Measurements from ENCODE around the gene KRT72.

KRT72 gene

GRCh38 chr12:52539821-52540173 is 61.5 kb downstream of the KRT72 start:
- Histone ChIP-seq H3K79me2 (ENCODE audit: low read length) (no peaks in the 10 kb centered on the region), H4K20me1 (ENCODE audit: insufficient read depth, low read length) (no peaks in the 10 kb centered on the region), H3F3A (ENCODE audit: insufficient read depth, low read length) (no peaks in the 10 kb centered on the region), H3K9me3 (replicated peaks; ENCODE audit: insufficient read depth, low read length) (no peaks in the 10 kb centered on the region), H3K36me3 (replicated peaks; ENCODE audit: insufficient read depth, low read length) (no peaks in the 10 kb centered on the region), H3K27me3 (replicated peaks; ENCODE audit: insufficient read depth, low read length) (peaks cover 21% of the 10 kb centered on the region), H2AFZ (ENCODE audit: low read length) (no peak overlapping the region), H3K9me2 (replicated peaks; ENCODE audit: insufficient read depth, low read length) (no peaks in the 10 kb centered on the region), H3K4me1 (ENCODE audit: low read length) (no peaks in the 10 kb centered on the region), H3K4me3 (ENCODE audit: low read length) (no peak overlapping the region), H3K9ac (ENCODE audit: low read length) (no peak overlapping the region), H3K4me2 (ENCODE audit: low read depth, low read length) (no peak overlapping the region), H3K27ac (ENCODE audit: low read length) (no peak overlapping the region)
- TF ChIP-seq, protein P1, sequence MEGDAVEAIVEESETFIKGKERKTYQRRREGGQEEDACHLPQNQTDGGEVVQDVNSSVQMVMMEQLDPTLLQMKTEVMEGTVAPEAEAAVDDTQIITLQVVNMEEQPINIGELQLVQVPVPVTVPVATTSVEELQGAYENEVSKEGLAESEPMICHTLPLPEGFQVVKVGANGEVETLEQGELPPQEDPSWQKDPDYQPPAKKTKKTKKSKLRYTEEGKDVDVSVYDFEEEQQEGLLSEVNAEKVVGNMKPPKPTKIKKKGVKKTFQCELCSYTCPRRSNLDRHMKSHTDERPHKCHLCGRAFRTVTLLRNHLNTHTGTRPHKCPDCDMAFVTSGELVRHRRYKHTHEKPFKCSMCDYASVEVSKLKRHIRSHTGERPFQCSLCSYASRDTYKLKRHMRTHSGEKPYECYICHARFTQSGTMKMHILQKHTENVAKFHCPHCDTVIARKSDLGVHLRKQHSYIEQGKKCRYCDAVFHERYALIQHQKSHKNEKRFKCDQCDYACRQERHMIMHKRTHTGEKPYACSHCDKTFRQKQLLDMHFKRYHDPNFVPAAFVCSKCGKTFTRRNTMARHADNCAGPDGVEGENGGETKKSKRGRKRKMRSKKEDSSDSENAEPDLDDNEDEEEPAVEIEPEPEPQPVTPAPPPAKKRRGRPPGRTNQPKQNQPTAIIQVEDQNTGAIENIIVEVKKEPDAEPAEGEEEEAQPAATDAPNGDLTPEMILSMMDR (IDR thresholded peaks at IDR 0.05; ENCODE audit: low read length): no peak
- TF ChIP-seq EZH2 (optimal IDR thresholded peaks at IDR 0.05; ENCODE audit: low read depth, low read length) (no peak), EZH2phosphoT487 (IDR thresholded peaks at IDR 0.05; ENCODE audit: low read length) (no peak)
- no peak for DNase-seq

GRCh38 chr12:52539083-52539820 is 62.0 kb downstream of the KRT72 start:
- H3K36me3 ChIP-seq (replicated peaks; ENCODE audit: insufficient read depth, low read length): no peaks in the 10 kb centered on the region
- H3K4me3 ChIP-seq (ENCODE audit: low read length): no peak overlapping the region
- H3K27me3 ChIP-seq (replicated peaks; ENCODE audit: insufficient read depth, low read length): peaks cover 16% of the 10 kb centered on the region
- no peaks in the 10 kb centered on the region for H3K9me3 ChIP-seq (replicated peaks; ENCODE audit: insufficient read depth, low read length)
- no peaks in the 10 kb centered on the region for H3K9me2 ChIP-seq (replicated peaks; ENCODE audit: insufficient read depth, low read length)
- H3F3A ChIP-seq (ENCODE audit: insufficient read depth, low read length): no peaks in the 10 kb centered on the region
- no peak overlapping the region for H3K9ac ChIP-seq (ENCODE audit: low read length)
- no peaks in the 10 kb centered on the region for H3K79me2 ChIP-seq (ENCODE audit: low read length)
- no peaks in the 10 kb centered on the region for H3K4me1 ChIP-seq (ENCODE audit: low read length)
- H3K27ac ChIP-seq (ENCODE audit: low read length): no peak overlapping the region
- H3K4me2 ChIP-seq (ENCODE audit: low read depth, low read length): no peak overlapping the region
- H4K20me1 ChIP-seq (ENCODE audit: insufficient read depth, low read length): no peaks in the 10 kb centered on the region
- H2AFZ ChIP-seq (ENCODE audit: low read length): no peak overlapping the region
- no peak for TF ChIP-seq EZH2 (optimal IDR thresholded peaks at IDR 0.05; ENCODE audit: low read depth, low read length)
- TF ChIP-seq, protein P1 (IDR thresholded peaks at IDR 0.05; ENCODE audit: low read length): no peak
- TF ChIP-seq EZH2phosphoT487 (IDR thresholded peaks at IDR 0.05; ENCODE audit: low read length): no peak
- DNase-seq: no peak

- no peaks in the 10 kb centered on the region for H3F3A ChIP-seq (ENCODE audit: insufficient read depth, low read length)
- no peak for TF ChIP-seq EZH2phosphoT487 (IDR thresholded peaks at IDR 0.05; ENCODE audit: low read length)
- no peak for TF ChIP-seq EZH2 (optimal IDR thresholded peaks at IDR 0.05; ENCODE audit: low read depth, low read length)
- TF ChIP-seq, protein P1 (IDR thresholded peaks at IDR 0.05; ENCODE audit: low read length): no peak
- H3K27me3 ChIP-seq (replicated peaks; ENCODE audit: insufficient read depth, low read length): peaks cover 23% of the 10 kb centered on the region
- no peaks in the 10 kb centered on the region for H3K9me3 ChIP-seq (replicated peaks; ENCODE audit: insufficient read depth, low read length)
- no peak for DNase-seq
- H4K20me1 ChIP-seq (ENCODE audit: insufficient read depth, low read length): no peaks in the 10 kb centered on the region
- H3K9me2 ChIP-seq (replicated peaks; ENCODE audit: insufficient read depth, low read length): no peaks in the 10 kb centered on the region
- no peaks in the 10 kb centered on the region for H3K36me3 ChIP-seq (replicated peaks; ENCODE audit: insufficient read depth, low read length)
- H3K4me3 ChIP-seq (ENCODE audit: low read length): no peak overlapping the region
- no peak overlapping the region for H3K4me2 ChIP-seq (ENCODE audit: low read depth, low read length)
- no peak overlapping the region for H2AFZ ChIP-seq (ENCODE audit: low read length)
- H3K4me1 ChIP-seq (ENCODE audit: low read length): no peaks in the 10 kb centered on the region
- H3K9ac ChIP-seq (ENCODE audit: low read length): no peak overlapping the region
- H3K27ac ChIP-seq (ENCODE audit: low read length): no peak overlapping the region
- H3K79me2 ChIP-seq (ENCODE audit: low read length): no peaks in the 10 kb centered on the region
Measured at GRCh38 chr12:52537101-52537500, 64.2 kb downstream of the KRT72 start.

Measured in MM.1S (cell line).